Endothelial cell of umbilical vein (primary cell): ENCODE measurements around the gene SLC5A10. TPM values are rescaled to one million over a fixed set of nuclear protein-coding genes. Genes with fewer than 3 reads are reported as not detected.

Experiments
- BruUV-seq: library from RNA; stranded (reverse); fragments of 400-500 nt; replicated peaks from 2 replicates; lab custom pipeline; 2021; lab: Mats Ljungman, UMichigan
- CTCF ChIA-PET: fragments of 300-600, 350-600 bp; sonication (Branson Sonifier 250); formaldehyde crosslinking; loops from one replicate; lab custom pipeline; 2021; ENCODE audit warnings: antibody characterized with exemption, inconsistent platforms; lab: Charles Lee
- POLR2A ChIA-PET: fragments of 300-600, 350-600 bp; sonication (Branson Sonifier 250); formaldehyde crosslinking; loops from one replicate; lab custom pipeline; 2021; ENCODE audit warnings: antibody characterized with exemption, inconsistent platforms; lab: Charles Lee
- DNase-seq: peaks from one replicate; pipeline ENCODE4 v3.0.0-alpha.2; 2011; ENCODE audit warnings: low read depth, low spot score
- FAIRE-seq: peaks from 2 replicates; lab custom pipeline; 2011; peaks lifted over from hg19 to GRCh38; lab: Jason Lieb, UNC
- H2AFZ ChIP-seq: 2 replicates; pipeline ENCODE4 v1.6.0; 2012; ENCODE audit warnings: low read depth, low read length, control low read depth, inconsistent platforms
- H3K27ac ChIP-seq: 2 replicates; pipeline ENCODE4 v1.5.1; 2011; ENCODE audit warnings: low read depth, mild to moderate bottlenecking, control low read depth, low read length, moderate library complexity; ENCODE audit not compliant: insufficient read depth
- H3K27me3 ChIP-seq, 2 experiments: 2 replicates each; pipeline versions ENCODE4 v1.6.0 to v1.6.1; 2011; ENCODE audit warnings: low read length in 2 of 2, mixed read lengths in 1 of 2; ENCODE audit not compliant: control insufficient read depth in 2 of 2, insufficient read depth in 2 of 2
- H3K36me3 ChIP-seq, 2 experiments: 2 replicates in 1 of 2; 3 replicates in 1 of 2; pipeline ENCODE4 v1.5.1; 2011; ENCODE audit warnings: low read length in 2 of 2, mild to moderate bottlenecking in 1 of 2, moderate library complexity in 1 of 2; ENCODE audit not compliant: control insufficient read depth in 2 of 2, insufficient read depth in 2 of 2; ENCODE audit errors: extremely low read depth in 1 of 2
- H3K4me1 ChIP-seq: 3 replicates; pipeline ENCODE4 v1.5.1; 2011; ENCODE audit warnings: mild to moderate bottlenecking, low read length; ENCODE audit not compliant: control insufficient read depth, insufficient read depth; ENCODE audit errors: extremely low read depth
- H3K4me2 ChIP-seq: 2 replicates; pipeline ENCODE4 v1.6.1; 2011; ENCODE audit warnings: low read length, control low read depth, mixed read lengths; ENCODE audit not compliant: insufficient read depth
- H3K4me3 ChIP-seq, 3 experiments: fragments of 200-600 bp in 1 of 3; sonication (generic), shearing (Covaris generic) in 1 of 3; replicated peaks in 1 of 3; 2 replicates each; pipeline ENCODE4 v1.5.1; 2011 to 2016; ENCODE audit warnings: control low read depth in 3 of 3, low read length in 3 of 3, mild to moderate bottlenecking in 2 of 3, inconsistent platforms in 1 of 3, low read depth in 1 of 3, moderate library complexity in 1 of 3; ENCODE audit not compliant: insufficient read depth in 1 of 3
- H3K79me2 ChIP-seq: 2 replicates; pipeline ENCODE4 v1.6.0; 2012; ENCODE audit warnings: low read length, inconsistent platforms; ENCODE audit not compliant: control insufficient read depth, insufficient read depth
- H3K9ac ChIP-seq: replicated peaks from 2 replicates; pipeline ENCODE3; 2011; ENCODE audit warnings: low read length, control low read depth; ENCODE audit not compliant: insufficient read depth; ENCODE audit errors: extremely low read depth
- H3K9me1 ChIP-seq: replicated peaks from 3 replicates; pipeline ENCODE4 v1.6.0; 2011; ENCODE audit warnings: mild to moderate bottlenecking, low read length; ENCODE audit not compliant: control insufficient read depth, insufficient read depth; ENCODE audit errors: extremely low read depth
- H3K9me3 ChIP-seq: replicated peaks from 2 replicates; pipeline ENCODE4 v1.5.1; 2012; ENCODE audit warnings: low read length, inconsistent platforms; ENCODE audit not compliant: control insufficient read depth, insufficient read depth
- H4K20me1 ChIP-seq: replicated peaks from 2 replicates; pipeline ENCODE3; 2011; ENCODE audit warnings: mild to moderate bottlenecking, low read length; ENCODE audit not compliant: control insufficient read depth, insufficient read depth; ENCODE audit errors: extremely low read depth
- CTCF ChIP-seq, 2 donors: IDR thresholded peaks; 1 replicate in 1 of 2; 2 replicates in 1 of 2; pipeline ENCODE4 v1.5.1; 2011; ENCODE audit warnings: low read length in 2 of 2, mild to moderate bottlenecking in 2 of 2, moderate library complexity in 2 of 2, control low read depth in 1 of 2, inconsistent platforms in 1 of 2, low read depth in 1 of 2; ENCODE audit not compliant: insufficient read depth in 1 of 2; ENCODE audit errors: extremely low read depth in 1 of 2
- EZH2 ChIP-seq: IDR thresholded peaks from 2 replicates; pipeline ENCODE4 v1.6.1; 2012; ENCODE audit warnings: borderline replicate concordance, low read depth, mild to moderate bottlenecking, moderate library complexity, low read length, inconsistent platforms; ENCODE audit not compliant: severe bottlenecking
- FOS ChIP-seq: IDR thresholded peaks from 2 replicates; pipeline ENCODE4 v1.6.1; 2011; ENCODE audit warnings: mild to moderate bottlenecking, low read length, moderate library complexity, borderline replicate concordance; ENCODE audit not compliant: insufficient read depth
- GATA2 ChIP-seq: IDR thresholded peaks from 2 replicates; pipeline ENCODE4 v1.7.0; 2011; ENCODE audit warnings: low read depth, mild to moderate bottlenecking, moderate library complexity, mixed read lengths, low read length; ENCODE audit not compliant: insufficient read length, insufficient read depth
- JUN ChIP-seq: IDR thresholded peaks from 2 replicates; pipeline ENCODE4 v1.6.1; 2011; ENCODE audit warnings: borderline replicate concordance, low read depth; ENCODE audit not compliant: insufficient read length, insufficient read depth
- MAX ChIP-seq: IDR thresholded peaks from 2 replicates; pipeline ENCODE4 v1.6.1; 2011; ENCODE audit not compliant: insufficient read depth, insufficient read length
- MYC ChIP-seq: IDR thresholded peaks from one replicate; pipeline ENCODE4 v1.6.1; 2011; ENCODE audit warnings: mild to moderate bottlenecking, low read depth, low read length
- POLR2A ChIP-seq: IDR thresholded peaks from 2 replicates; pipeline ENCODE4 v1.6.1; 2012; ENCODE audit warnings: low read depth, mild to moderate bottlenecking, control low read depth, low read length
- POLR2AphosphoS5 ChIP-seq: IDR thresholded peaks from 2 replicates; pipeline ENCODE4 v1.6.1; 2012; ENCODE audit warnings: low read depth, mild to moderate bottlenecking, control low read depth, low read length, moderate library complexity; ENCODE audit not compliant: insufficient read depth
- dilution Hi-C: fragments of 300-500 bp; cut with MboI; formaldehyde crosslinking; loops from one replicate; pipeline ENCODE4 v1.15.0; 2019; ENCODE audit warnings: low sequenced_read_pairs; ENCODE audit not compliant: extremely low pct_ligation_motif_present
- intact Hi-C: fragments of 100-400 bp; cut with micrococcal nuclease; formaldehyde crosslinking; loops from one replicate; pipeline ENCODE4 v1.10.0; 2022
- polyA plus RNA-seq, 4 experiments: library from polyadenylated mRNA; depleted of rRNA in 3 of 4; stranded (reverse) in 3 of 4; unstranded in 1 of 4; fragments of >200 nt; gene quantifications; 2 replicates each; pipeline versions ENCODE4 v1.2.1 to v1.2.3, GENCODE V29; 2011 to 2012; ENCODE audit warnings: missing spikeins in 1 of 4
- total RNA-seq: library from RNA; stranded (reverse); gene quantifications from 2 replicates; pipeline ENCODE4 v1.2.3, GENCODE V29; 2021

Gene SLC5A10
- total and polyA plus RNA-seq, 2 donors (not counting 3 experiments of a cell fraction or from before 2014, with no cell fraction given): not detected

- DNase-seq (no peak), FAIRE-seq (no peak)
- Histone ChIP-seq H3K9me1 (no peaks in the 10 kb centered on the region), H3K27me3 (no peaks in the 10 kb centered on the region), H3K4me1 (peaks cover 15% of the 10 kb centered on the region), H2AFZ (no peak overlapping the region), H3K4me3 (no peak overlapping the region), H3K4me2 (peak overlapping the region; percentile 23), H3K9ac (no peak overlapping the region), H3K9me3 (no peaks in the 10 kb centered on the region), H4K20me1 (no peaks in the 10 kb centered on the region), H3K79me2 (peaks cover 2% of the 10 kb centered on the region), H3K27ac (no peak overlapping the region), H3K36me3 (no peaks in the 10 kb centered on the region)
- POLR2A ChIA-PET: no interaction called here
- CTCF ChIA-PET: no interaction called here
- intact Hi-C loops: no loop called here
- dilution Hi-C loops: no loop called here
- TF ChIP-seq POLR2AphosphoS5: no peak
- TF ChIP-seq JUN: no peak
- no peak for TF ChIP-seq EZH2
- TF ChIP-seq GATA2: no peak
- no peak for TF ChIP-seq MYC
- no peak for TF ChIP-seq CTCF (IDR thresholded peaks at IDR 0.05; ENCODE audit: extremely low read depth in 1 of 2, insufficient read depth in 1 of 2, low read depth in 1 of 2, low read length in 2 of 2)
- TF ChIP-seq MAX: no peak
- TF ChIP-seq FOS: no peak
- no peak for TF ChIP-seq POLR2A
- BruUV-seq: no TSS peak
These were observed 30.5 kb upstream of the SLC5A10 start for GRCh38 chr17:18921485-18921884.
